ENCODE results near the gene YJU2. TPM values are rescaled to one million over a fixed set of nuclear protein-coding genes. Genes with fewer than 3 reads are reported as not detected.

Gene YJU2
- total and polyA plus RNA-seq, 8 donors, result 9.8 to 32.0 (median 12.6) TPM

- no peaks in the 10 kb centered on the region for H3K36me3 ChIP-seq
- no peaks in the 10 kb centered on the region for H3K27me3 ChIP-seq
- FAIRE-seq, result no peak
- no peak overlapping the region for H3K4me3 ChIP-seq
- TF ChIP-seq, protein P1, sequence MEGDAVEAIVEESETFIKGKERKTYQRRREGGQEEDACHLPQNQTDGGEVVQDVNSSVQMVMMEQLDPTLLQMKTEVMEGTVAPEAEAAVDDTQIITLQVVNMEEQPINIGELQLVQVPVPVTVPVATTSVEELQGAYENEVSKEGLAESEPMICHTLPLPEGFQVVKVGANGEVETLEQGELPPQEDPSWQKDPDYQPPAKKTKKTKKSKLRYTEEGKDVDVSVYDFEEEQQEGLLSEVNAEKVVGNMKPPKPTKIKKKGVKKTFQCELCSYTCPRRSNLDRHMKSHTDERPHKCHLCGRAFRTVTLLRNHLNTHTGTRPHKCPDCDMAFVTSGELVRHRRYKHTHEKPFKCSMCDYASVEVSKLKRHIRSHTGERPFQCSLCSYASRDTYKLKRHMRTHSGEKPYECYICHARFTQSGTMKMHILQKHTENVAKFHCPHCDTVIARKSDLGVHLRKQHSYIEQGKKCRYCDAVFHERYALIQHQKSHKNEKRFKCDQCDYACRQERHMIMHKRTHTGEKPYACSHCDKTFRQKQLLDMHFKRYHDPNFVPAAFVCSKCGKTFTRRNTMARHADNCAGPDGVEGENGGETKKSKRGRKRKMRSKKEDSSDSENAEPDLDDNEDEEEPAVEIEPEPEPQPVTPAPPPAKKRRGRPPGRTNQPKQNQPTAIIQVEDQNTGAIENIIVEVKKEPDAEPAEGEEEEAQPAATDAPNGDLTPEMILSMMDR (IDR thresholded peaks at IDR 0.05), result no peak
- H3K27ac ChIP-seq, result no peak overlapping the region
- no peak for ATAC-seq
- WGBS, 2 donors, result 28 to 36% methylated on average over 16 of the region's 16 CpGs
- no peaks in the 10 kb centered on the region for H3K9me3 ChIP-seq
- peaks cover 0 to 6% (median 3%) of the 10 kb centered on the region in 3 donors for H3K4me1 ChIP-seq
- intact Hi-C loops (cut with DNase I), result no loop called here
- DNase-seq, result no peak
Observed at GRCh38 chr19:4277191-4277696, 30.4 kb downstream of the YJU2 start.

DNA sequence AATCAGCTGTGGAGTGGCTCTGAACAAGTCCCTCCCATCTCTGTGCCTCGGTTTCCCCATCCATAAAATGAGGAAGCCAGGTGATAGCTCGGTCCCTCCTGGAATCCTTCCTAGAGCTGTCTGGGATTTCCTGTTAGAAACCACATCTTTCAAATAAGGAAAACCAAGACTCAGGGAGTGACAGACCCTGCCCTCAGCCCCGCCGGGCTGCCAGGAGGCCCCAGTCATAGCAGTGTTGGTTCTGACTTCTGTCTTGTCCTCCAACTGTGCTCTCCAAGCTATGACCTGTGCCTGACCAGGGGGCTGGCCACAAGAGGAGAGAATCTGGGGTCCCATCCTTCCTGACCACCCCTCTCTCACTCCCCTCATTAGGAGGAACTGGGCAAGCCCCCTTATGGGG lies 31.1 kb downstream of the YJU2 start:
- no peak for FAIRE-seq
- DNase-seq, result no peak
- peaks cover 0 to 6% (median 3%) of the 10 kb centered on the region in 3 donors for H3K4me1 ChIP-seq
- TF ChIP-seq, protein P1 (IDR thresholded peaks at IDR 0.05), result no peak
- intact Hi-C loops (cut with DNase I), result no loop called here
- H3K4me3 ChIP-seq, result no peak overlapping the region
- H3K9me3 ChIP-seq, result no peaks in the 10 kb centered on the region
- H3K27me3 ChIP-seq, result no peaks in the 10 kb centered on the region
- H3K27ac ChIP-seq, result no peak overlapping the region
- no peak for ATAC-seq
- no peaks in the 10 kb centered on the region for H3K36me3 ChIP-seq
- 33 to 38% methylated on average over 4 of the region's 4 CpGs for WGBS, 2 donors

- Histone ChIP-seq H3K36me3 (no peaks in the 10 kb centered on the region), H3K27me3 (no peaks in the 10 kb centered on the region), H3K4me1 (peaks cover 0 to 6% (median 3%) of the 10 kb centered on the region in 3 donors), H3K9me3 (no peaks in the 10 kb centered on the region), H3K27ac (no peak within 1 kb of the TSS), H3K4me3 (peak within 1 kb of the TSS in 2 of 4 donors; percentile 11 to 33)
- FAIRE-seq, result no peak
- no peak for DNase-seq
- intact Hi-C loops (cut with DNase I), result no loop called here
- TF ChIP-seq, protein P1 (IDR thresholded peaks at IDR 0.05), result no peak
- 4% methylated on average over 25 to 43 of the region's 44 CpGs for WGBS, 2 donors
- ATAC-seq, result peak in 1 of 4 donors; percentile 30
Observed at GRCh38 chr19:4278419-4279266, 31.8 kb downstream of the YJU2 start, which contains the start of gene SHD. Gene SHD (plus strand): TSS chr19:4279266. CDS start chr19:4280064, 798 bp downstream.

GRCh38 chr19:4279267-4279529 lies 32.3 kb downstream of the YJU2 start:
- intact Hi-C loops (cut with DNase I), result no loop called here
- no peaks in the 10 kb centered on the region for H3K27me3 ChIP-seq
- H3K36me3 ChIP-seq, result no peaks in the 10 kb centered on the region
- no peak for ATAC-seq
- DNase-seq, result no peak
- FAIRE-seq, result no peak
- WGBS, 2 donors, result 0 to 2% methylated on average over 5 to 28 of the region's 30 CpGs
- H3K27ac ChIP-seq, result no peak overlapping the region
- H3K4me3 ChIP-seq, result peak overlapping the region in 2 of 4 donors; percentile 11 to 33
- H3K9me3 ChIP-seq, result no peaks in the 10 kb centered on the region
- TF ChIP-seq, protein P1 (IDR thresholded peaks at IDR 0.05), result no peak
- H3K4me1 ChIP-seq, result peaks cover 0 to 6% (median 3%) of the 10 kb centered on the region in 3 donors

Data from pancreas (tissue), 10 donors.